Central memory CD4-positive, alpha-beta T cell (primary cell): Measurements from ENCODE around the gene SETD3.

Source experiments
- DNase-seq: peaks from one replicate; pipeline ENCODE4 v3.0.0; 2022
- total RNA-seq, 3 experiments: gene quantifications; one replicate each; lab custom pipeline; 2026; lab: John Stamatoyannopoulos, UW

The SETD3 gene
- total RNA-seq: 41.7 to 112 (median 84.3) reads per million in 3 experiments

- peak; percentile 24 for DNase-seq
These were observed at the start of gene SETD3 for GRCh38 chr14:99479906-99480869. Gene SETD3, minus strand, starts transcription at chr14:99480859. Its CDS starts 15,054 bp downstream, at chr14:99465805.

- DNase-seq: no peak
These were observed 49.2 kb upstream of the SETD3 start for GRCh38 chr14:99529899-99530298.

DNA sequence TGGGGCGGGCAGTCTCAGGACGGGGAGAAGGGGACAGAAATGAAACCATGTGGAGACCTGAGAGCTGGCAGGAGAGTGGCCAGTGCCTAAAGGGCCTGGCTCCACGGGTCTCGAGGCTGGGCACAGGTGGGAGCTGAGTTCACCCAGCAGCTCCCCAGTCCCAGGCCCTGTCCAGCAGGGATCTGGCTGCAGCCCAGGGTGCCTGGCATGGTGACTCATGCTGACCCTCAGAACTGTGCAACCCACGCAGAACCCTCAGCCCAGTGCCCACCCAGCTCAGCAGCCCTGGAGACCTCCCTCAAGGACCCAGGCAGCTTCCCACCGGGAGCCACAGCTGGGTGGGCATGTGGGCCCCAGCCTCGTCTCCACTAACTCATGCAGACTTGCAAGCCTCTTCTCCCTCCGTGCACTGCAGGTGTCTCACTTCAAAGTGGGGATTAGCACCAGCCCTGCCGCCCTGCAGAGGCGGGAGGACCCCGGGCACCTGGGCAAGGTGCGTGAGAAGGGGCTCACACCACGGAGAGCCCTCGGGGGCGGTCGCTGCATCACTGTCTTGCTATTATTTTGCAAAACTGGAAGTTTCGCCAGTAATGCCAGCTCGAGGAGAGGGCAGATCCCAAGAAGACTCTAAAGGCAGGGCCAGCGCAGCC is 46.9 kb upstream of the SETD3 start:
- no peak for DNase-seq

GRCh38 chr14:99527026-99527425 is 46.4 kb upstream of the SETD3 start:
- no peak for DNase-seq

DNA sequence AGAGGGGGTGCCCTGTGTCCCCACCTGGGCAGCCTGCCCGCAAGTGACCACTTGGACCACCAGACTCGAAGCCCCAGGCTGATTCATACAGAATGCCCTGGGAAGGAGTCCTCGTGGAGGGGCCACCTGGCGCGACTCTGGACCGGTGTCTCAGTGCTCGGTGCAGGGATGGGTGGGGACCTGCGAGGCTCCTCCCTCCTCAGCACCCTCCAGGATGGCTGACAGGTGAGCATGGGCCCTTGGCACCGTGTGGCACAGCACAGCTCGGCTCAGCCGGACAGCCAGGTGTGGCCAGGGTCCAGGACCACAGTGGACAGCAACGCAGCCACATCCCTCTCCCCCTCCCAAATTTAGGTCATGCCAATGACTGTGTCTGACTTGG is 45.0 kb upstream of the SETD3 start:
- DNase-seq: no peak

DNA sequence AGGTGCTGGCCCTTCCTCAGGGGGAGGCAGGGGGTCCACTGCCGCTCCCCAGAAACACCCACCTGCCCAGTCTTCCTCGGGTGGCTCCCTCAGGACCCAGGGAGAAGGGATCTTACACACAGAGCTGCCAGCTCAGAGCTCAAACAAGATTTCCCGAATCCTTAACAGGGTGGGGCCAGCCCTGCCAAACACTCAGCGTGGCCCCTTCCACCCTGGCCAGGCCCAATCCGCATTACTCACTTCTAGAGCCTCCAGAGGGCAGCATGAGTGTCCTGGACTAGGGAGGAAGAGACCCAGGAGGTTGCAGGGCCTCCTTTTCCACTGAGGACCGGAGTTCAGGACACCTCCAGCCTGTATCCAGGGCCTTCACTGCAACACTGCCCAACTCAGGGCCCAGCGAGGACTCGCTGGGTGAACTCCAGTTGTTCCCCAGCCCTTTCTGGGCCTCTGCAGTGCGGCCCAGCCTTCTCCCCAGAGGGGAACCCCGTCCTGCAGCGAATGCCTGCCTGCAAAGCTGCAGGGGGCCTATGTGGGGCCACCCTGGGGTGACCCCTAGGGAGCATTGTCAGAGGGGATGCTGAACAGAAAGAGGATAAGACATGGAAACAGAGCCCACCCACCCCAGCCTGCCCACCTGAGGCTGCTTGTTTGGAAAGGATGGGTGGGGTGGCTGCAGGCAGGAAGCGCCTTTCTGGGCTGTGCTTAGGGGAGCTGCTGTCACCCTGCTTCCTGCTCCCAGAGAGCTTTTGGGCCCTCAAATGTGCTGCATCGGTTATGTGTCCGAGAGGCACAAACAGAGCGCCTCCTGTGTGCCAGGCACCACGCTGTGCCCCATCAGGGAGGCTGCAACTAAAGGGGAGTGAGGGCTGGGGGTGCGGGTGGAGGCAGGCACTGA is 44.4 kb upstream of the SETD3 start:
- DNase-seq: no peak

DNA sequence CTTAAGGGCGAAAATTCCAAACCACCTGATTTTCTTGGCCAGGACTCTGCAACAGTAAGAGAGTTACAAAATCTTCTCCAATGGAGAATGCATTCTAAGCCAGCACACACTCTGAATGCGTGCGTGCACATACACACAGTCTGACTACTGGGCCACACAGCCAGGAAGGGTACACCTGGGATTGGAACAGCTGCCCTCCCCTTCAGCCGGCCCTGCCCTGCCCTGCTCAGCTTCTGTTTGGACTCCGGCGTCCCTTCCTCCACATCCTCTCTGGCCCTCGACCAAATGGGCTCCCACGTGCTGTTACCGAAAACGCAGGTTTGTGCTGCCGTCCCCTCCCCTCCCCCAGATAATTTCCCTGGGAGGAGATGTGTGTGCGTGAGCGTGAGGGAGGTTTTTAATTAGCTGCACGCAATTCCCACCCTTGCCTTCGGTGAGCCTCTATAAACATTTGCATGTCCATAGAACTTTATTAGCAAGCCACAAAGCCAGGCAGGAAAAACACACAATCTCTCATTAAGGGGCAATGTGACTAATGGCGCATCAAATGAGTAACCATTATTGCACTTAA is 43.5 kb upstream of the SETD3 start:
- no peak for DNase-seq

GRCh38 chr14:99523704-99524055 is 43.0 kb upstream of the SETD3 start:
- no peak for DNase-seq

- no peak for DNase-seq
These were observed 42.5 kb upstream of the SETD3 start for GRCh38 chr14:99522934-99523703.

GRCh38 chr14:99522457-99522891 is 41.8 kb upstream of the SETD3 start:
- DNase-seq: no peak

DNA sequence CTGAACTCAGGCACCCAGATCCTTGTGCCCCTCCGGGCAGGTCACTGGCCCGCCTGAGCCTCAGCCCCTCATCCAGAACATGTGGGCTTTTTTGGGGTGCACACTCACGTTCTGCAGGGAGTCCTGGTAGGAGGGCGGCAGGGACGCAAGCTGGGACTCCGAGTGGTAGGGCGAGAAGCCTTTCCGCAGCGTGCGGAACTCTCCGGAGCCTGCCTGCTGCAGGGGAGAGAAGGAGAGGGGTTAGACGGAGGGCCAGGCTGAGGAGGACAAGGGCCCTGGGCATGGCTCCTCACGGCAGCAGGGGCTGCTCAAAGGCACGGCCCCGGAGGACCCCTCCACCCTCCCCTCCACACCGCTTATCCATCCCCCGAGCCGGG is 41.4 kb upstream of the SETD3 start:
- DNase-seq: no peak

- DNase-seq: no peak
These were observed 40.7 kb upstream of the SETD3 start for GRCh38 chr14:99521176-99522024.

DNA sequence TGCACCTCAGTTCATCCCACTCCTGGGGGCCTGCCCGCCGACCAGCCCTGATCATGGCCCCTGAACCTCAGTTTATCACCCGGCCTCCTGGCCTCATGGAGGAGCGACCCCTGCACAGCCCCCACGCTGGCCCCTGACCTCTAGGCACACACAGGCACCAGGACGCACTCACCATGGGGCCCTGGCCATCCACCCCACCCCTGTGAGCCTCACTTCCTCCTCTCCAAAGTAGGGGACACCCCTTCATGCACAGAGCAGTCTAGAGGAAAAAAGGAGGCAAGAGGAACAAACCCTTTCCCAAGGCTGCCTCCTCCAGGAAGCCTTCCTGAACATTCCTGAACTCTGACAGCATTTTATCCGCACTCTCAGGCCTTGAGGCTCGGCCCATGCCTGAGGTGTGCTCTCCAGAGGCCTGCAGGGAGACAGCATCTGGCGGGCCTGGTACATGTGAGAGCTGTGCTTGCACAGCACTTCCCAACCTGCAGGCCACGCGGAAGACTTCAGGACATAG is 40.0 kb upstream of the SETD3 start:
- DNase-seq: no peak

GRCh38 chr14:99519931-99520421 is 39.3 kb upstream of the SETD3 start:
- no peak for DNase-seq

DNA sequence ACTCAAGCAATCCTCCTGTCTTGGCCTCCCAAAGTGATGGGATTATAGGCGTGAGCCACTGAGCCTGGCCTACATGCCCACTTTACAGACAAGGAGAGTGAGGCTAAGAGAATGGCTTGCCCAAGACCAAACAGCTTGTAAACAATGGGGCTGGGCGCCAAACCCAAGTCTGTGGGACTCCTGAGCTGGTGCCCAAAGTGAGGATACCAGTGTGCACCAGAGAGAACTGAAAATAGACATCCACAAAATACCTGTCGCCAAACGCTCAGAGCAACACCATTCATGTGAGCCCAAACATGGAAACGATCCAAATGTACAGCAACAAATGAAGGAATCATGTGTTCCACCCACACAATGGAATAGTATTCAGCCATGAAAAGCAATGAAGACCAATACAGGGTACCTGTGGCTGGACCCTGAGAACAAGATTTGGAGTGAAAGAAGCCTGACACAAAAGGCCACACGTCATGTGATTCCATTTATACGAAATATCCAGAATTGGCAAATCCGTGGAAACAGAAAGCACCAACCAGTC is 38.8 kb upstream of the SETD3 start:
- no peak for DNase-seq

DNA sequence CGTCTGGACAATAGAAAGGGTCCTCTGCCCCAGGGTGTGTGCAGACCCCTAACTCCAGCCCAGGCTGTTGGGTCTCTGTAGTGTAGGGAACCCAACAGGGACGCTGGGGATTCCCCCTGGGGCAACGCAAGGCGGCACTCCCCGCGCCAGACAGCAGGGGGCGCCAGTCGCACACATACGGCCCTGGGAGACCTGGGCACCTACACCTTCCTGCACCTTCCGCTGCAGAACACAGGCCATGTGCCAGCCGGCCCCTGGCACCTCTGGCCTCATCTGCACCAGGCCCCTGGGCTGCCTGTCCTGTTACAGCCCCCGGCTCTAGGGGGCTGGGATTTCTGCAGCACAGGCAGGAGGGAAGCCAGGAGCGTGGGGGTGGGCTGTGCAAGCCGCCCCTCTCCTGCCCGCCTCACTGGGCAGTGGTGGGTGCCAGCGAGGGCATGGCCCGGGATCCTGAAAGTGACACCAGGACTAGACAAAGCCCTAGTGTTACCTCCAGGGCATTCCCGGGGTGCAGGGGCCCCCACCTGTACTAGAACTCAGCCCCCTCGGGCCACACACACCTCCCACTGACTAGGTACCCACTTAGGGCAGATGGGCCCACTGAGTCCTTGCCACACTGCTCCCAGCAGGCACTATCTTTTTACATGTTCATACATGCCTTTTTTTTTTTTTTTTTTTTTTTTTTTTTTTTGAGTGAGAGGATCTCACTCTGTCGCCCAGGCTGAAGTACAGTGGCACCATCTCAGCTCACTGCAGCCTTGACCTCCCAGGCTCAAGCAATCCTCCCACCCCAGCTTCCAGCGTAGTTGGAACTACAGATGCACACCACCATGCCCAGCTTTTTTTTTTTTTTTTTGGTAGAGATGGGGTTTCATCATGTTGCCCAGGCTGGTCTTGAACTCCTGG is 38.0 kb upstream of the SETD3 start:
- DNase-seq: peak; percentile 74

DNA sequence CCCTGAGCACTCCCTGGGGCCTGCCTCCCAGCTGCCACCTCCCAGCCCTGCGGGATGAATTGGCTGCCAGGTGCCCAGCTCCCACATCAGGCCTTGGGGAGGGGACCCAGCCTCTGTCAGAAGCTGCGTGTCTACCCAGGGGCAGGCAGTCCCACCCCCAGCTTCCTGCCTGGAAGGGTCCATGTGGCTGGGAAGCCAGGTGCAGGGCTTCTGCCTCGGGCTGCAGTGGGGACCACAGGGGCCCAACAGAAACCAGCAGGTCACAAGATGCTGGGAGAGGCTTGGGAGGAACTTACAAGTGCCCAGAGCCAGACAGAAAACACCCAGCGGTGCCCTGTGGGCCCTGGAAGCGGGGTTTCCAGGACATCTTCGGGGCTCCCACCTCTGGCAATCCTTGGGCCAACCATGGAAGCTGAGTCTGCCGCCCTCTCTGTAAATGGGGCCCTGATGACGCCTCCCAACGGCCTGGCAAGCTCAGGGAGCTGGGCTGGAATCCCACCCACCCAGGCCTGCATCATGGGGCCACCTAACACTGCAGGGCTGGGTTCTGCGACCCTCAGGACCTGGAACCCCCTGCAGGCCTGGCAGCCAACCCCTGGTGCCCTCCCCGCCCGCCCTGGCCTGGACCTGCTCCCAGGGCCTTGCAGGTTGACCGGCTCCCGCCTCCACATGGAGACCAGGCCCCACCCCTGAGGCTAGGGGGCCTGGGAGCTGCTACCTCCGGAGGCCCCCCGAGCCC is 37.2 kb upstream of the SETD3 start:
- no peak for DNase-seq
